Keratinocyte (primary cell): ENCODE measurements around the gene MAGI2.

Experiments
- EZH2 ChIP-seq: IDR thresholded peaks from one replicate; pipeline ENCODE4 v1.6.1; 2012; ENCODE audit warnings: inconsistent platforms, mild to moderate bottlenecking, low read length, moderate library complexity
- TF ChIP-seq, protein P1 (sequence below), 3 experiments: IDR thresholded peaks in 1 of 3; conservative IDR thresholded peaks in 1 of 3; optimal IDR thresholded peaks in 1 of 3; 2 replicates in 2 of 3; 3 replicates in 1 of 3; pipeline versions ENCODE3 to v1.5.1; 2011; ENCODE audit warnings: low read length in 3 of 3, mild to moderate bottlenecking in 3 of 3, moderate library complexity in 2 of 3, control low read depth in 1 of 3, inconsistent platforms in 1 of 3; ENCODE audit not compliant: insufficient read depth in 2 of 3; ENCODE audit errors: extremely low read depth in 1 of 3

DNA sequence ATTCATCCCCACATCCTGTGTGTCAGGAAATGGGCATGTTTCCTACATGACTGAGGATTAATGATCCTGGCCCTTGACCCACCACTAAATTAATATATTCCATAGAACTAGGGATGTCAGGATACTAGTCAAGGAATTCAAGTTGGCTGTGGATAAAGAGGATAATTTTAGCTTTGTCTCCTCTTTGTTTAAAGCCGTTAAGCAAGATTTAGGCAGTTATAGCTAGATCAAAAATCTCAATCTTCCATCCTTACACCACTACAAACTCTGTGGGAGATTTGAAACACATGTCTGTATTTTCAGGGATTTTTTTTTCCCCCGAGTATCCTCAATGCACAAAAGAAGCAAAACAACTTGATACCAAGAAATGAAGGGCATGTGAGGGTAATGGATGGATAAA, 417.1 kb downstream of the MAGI2 start:
- TF ChIP-seq, protein P1, sequence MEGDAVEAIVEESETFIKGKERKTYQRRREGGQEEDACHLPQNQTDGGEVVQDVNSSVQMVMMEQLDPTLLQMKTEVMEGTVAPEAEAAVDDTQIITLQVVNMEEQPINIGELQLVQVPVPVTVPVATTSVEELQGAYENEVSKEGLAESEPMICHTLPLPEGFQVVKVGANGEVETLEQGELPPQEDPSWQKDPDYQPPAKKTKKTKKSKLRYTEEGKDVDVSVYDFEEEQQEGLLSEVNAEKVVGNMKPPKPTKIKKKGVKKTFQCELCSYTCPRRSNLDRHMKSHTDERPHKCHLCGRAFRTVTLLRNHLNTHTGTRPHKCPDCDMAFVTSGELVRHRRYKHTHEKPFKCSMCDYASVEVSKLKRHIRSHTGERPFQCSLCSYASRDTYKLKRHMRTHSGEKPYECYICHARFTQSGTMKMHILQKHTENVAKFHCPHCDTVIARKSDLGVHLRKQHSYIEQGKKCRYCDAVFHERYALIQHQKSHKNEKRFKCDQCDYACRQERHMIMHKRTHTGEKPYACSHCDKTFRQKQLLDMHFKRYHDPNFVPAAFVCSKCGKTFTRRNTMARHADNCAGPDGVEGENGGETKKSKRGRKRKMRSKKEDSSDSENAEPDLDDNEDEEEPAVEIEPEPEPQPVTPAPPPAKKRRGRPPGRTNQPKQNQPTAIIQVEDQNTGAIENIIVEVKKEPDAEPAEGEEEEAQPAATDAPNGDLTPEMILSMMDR (optimal IDR thresholded peaks at IDR 0.05 in 1 of 3, IDR thresholded peaks at IDR 0.05 in 1 of 3, conservative IDR thresholded peaks at IDR 0.05 in 1 of 3; ENCODE audit: extremely low read depth in 1 of 3, insufficient read depth in 2 of 3, low read length in 3 of 3), result no peak
- no peak for TF ChIP-seq EZH2
